Mesenchymal stem cell (in vitro differentiated cells and primary cell): ENCODE results near the gene COL8A1.
A peak's percentile ranks its signal among the peaks of the same experiment; 100 is the strongest.

Experiments
- DNase-seq: peaks from one replicate; pipeline ENCODE4 v3.0.0-alpha.2; 2013
- H2AFZ ChIP-seq: one replicate; pipeline ENCODE4 v1.6.1; 2013; ENCODE audit warnings: low read depth, mild to moderate bottlenecking, control low read depth, inconsistent platforms, low read length, moderate library complexity
- H2AK5ac ChIP-seq: 2 replicates; pipeline ENCODE4 v1.6.1; 2013; ENCODE audit warnings: low read length, moderate library complexity, mild to moderate bottlenecking, inconsistent platforms; ENCODE audit not compliant: severe bottlenecking
- H2BK120ac ChIP-seq: one replicate; pipeline ENCODE4 v1.6.1; 2013; ENCODE audit warnings: low read depth, mild to moderate bottlenecking, inconsistent platforms, low read length, moderate library complexity
- H2BK12ac ChIP-seq, 2 experiments: one replicate each; pipeline ENCODE4 v1.6.1; 2013; ENCODE audit warnings: inconsistent platforms in 2 of 2, low read length in 2 of 2, mild to moderate bottlenecking in 2 of 2, moderate library complexity in 2 of 2, control low read depth in 1 of 2
- H2BK15ac ChIP-seq: one replicate; pipeline ENCODE4 v1.6.1; 2013; ENCODE audit warnings: mild to moderate bottlenecking, low read depth, inconsistent platforms; ENCODE audit not compliant: poor library complexity, severe bottlenecking
- H2BK5ac ChIP-seq: 2 replicates; pipeline ENCODE4 v1.6.1; 2013; ENCODE audit warnings: low read depth, mild to moderate bottlenecking, low read length, control low read depth, inconsistent platforms; ENCODE audit not compliant: poor library complexity, severe bottlenecking
- H3K14ac ChIP-seq, 2 experiments: one replicate each; pipeline ENCODE4 v1.6.1; 2013; ENCODE audit warnings: inconsistent platforms in 2 of 2, low read length in 2 of 2, control low read depth in 1 of 2, mild to moderate bottlenecking in 1 of 2, moderate library complexity in 1 of 2
- H3K18ac ChIP-seq, 2 experiments: one replicate each; pipeline ENCODE4 v1.6.1; 2013; ENCODE audit warnings: inconsistent platforms in 2 of 2, low read length in 2 of 2, control low read depth in 1 of 2, low read depth in 1 of 2, mild to moderate bottlenecking in 1 of 2
- H3K23ac ChIP-seq, 2 experiments: one replicate each; pipeline ENCODE4 v1.6.1; 2013; ENCODE audit warnings: inconsistent platforms in 2 of 2, low read length in 2 of 2, mild to moderate bottlenecking in 2 of 2, moderate library complexity in 2 of 2, control low read depth in 1 of 2
- H3K27ac ChIP-seq: 2 replicates; pipeline ENCODE4 v1.5.1; 2013; ENCODE audit warnings: mild to moderate bottlenecking, moderate library complexity, low read length, control low read depth, inconsistent platforms; ENCODE audit not compliant: poor library complexity, severe bottlenecking
- H3K27me3 ChIP-seq, 2 experiments: 2 replicates each; pipeline versions ENCODE4 v1.6.1 to v1.7.0; 2013; ENCODE audit warnings: low read length in 2 of 2, mild to moderate bottlenecking in 2 of 2, moderate library complexity in 2 of 2, control low read depth in 1 of 2, inconsistent platforms in 1 of 2; ENCODE audit not compliant: control insufficient read depth in 1 of 2, insufficient read depth in 1 of 2
- H3K36me3 ChIP-seq, 2 experiments: 2 replicates each; pipeline versions ENCODE4 v1.6.1 to v1.7.0; 2013; ENCODE audit warnings: low read length in 2 of 2, control low read depth in 1 of 2, inconsistent platforms in 1 of 2, low read depth in 1 of 2, mild to moderate bottlenecking in 1 of 2; ENCODE audit not compliant: insufficient read depth in 2 of 2, control insufficient read depth in 1 of 2
- H3K4ac ChIP-seq, 2 experiments: one replicate each; pipeline ENCODE4 v1.6.1; 2013; ENCODE audit warnings: inconsistent platforms in 2 of 2, low read length in 2 of 2, mild to moderate bottlenecking in 2 of 2, moderate library complexity in 2 of 2, control low read depth in 1 of 2, low read depth in 1 of 2
- H3K4me1 ChIP-seq: 2 replicates; pipeline ENCODE4 v1.6.1; 2013; ENCODE audit warnings: low read depth, low read length, control low read depth; ENCODE audit not compliant: control insufficient read depth, insufficient read depth
- H3K4me2 ChIP-seq: 2 replicates; pipeline ENCODE4 v1.6.1; 2013; ENCODE audit warnings: low read length, mild to moderate bottlenecking, inconsistent platforms; ENCODE audit not compliant: poor library complexity, severe bottlenecking
- H3K4me3 ChIP-seq, 2 experiments: 2 replicates each; pipeline versions ENCODE4 v1.5.1 to v1.7.0; 2013; ENCODE audit warnings: low read length in 2 of 2, mild to moderate bottlenecking in 2 of 2, control low read depth in 1 of 2, low read depth in 1 of 2; ENCODE audit not compliant: insufficient read depth in 1 of 2
- H3K79me1 ChIP-seq: replicated peaks from 2 replicates; pipeline ENCODE4 v1.6.1; 2013; ENCODE audit warnings: mild to moderate bottlenecking, control low read depth, low read length, inconsistent platforms; ENCODE audit not compliant: poor library complexity, severe bottlenecking
- H3K9ac ChIP-seq: 2 replicates; pipeline ENCODE4 v1.7.0; 2013; ENCODE audit warnings: mild to moderate bottlenecking, low read length, moderate library complexity
- H3K9me3 ChIP-seq: 2 replicates; pipeline ENCODE4 v1.7.0; 2013; ENCODE audit warnings: mild to moderate bottlenecking, low read length; ENCODE audit not compliant: control insufficient read depth
- H4K8ac ChIP-seq: one replicate; pipeline ENCODE4 v1.6.1; 2013; ENCODE audit warnings: inconsistent platforms, mild to moderate bottlenecking, low read length, moderate library complexity
- H4K91ac ChIP-seq: one replicate; pipeline ENCODE4 v1.6.1; 2013; ENCODE audit warnings: mild to moderate bottlenecking, low read length, inconsistent platforms
- WGBS: methylation state at CpG from one replicate; pipeline ENCODE4 v1.1.7; 2013; ENCODE audit warnings: mixed read lengths; 5-methylcytosine and 5-hydroxymethylcytosine counted together

COL8A1 gene

GRCh38 chr3:99620976-99621375, 17.4 kb upstream of the COL8A1 start:
- Histone ChIP-seq H3K36me3 (no peaks in the 10 kb centered on the region), H3K4me1 (no peaks in the 10 kb centered on the region), H3K18ac (no peak overlapping the region), H3K79me1 (no peaks in the 10 kb centered on the region), H3K4ac (no peak overlapping the region), H4K8ac (no peak overlapping the region), H2BK5ac (no peak overlapping the region), H3K14ac (no peak overlapping the region), H3K4me2 (no peak overlapping the region), H2BK15ac (no peak overlapping the region), H3K9me3 (no peaks in the 10 kb centered on the region), H3K4me3 (no peak overlapping the region), H3K9ac (no peak overlapping the region), H2BK120ac (no peak overlapping the region), H2AK5ac (no peak overlapping the region), H3K27ac (no peak overlapping the region), H4K91ac (no peak overlapping the region), H3K27me3 (no peaks in the 10 kb centered on the region), H3K23ac (no peak overlapping the region), H2BK12ac (no peak overlapping the region), H2AFZ (no peak overlapping the region)
- 68% methylated on average over 2 of the region's 2 CpGs for WGBS
- DNase-seq: peak; percentile 27

GRCh38 chr3:99624496-99625236, 13.7 kb upstream of the COL8A1 start:
- no peak overlapping the region for H2AK5ac ChIP-seq
- H3K27me3 ChIP-seq: no peaks in the 10 kb centered on the region
- H3K36me3 ChIP-seq: no peaks in the 10 kb centered on the region
- H3K4me3 ChIP-seq: no peak overlapping the region
- no peaks in the 10 kb centered on the region for H3K79me1 ChIP-seq
- no peak overlapping the region for H2BK12ac ChIP-seq
- no peak overlapping the region for H4K8ac ChIP-seq
- H3K14ac ChIP-seq: no peak overlapping the region
- no peaks in the 10 kb centered on the region for H3K9me3 ChIP-seq
- H3K27ac ChIP-seq: no peak overlapping the region
- H3K4ac ChIP-seq: peak overlapping the region in 1 of 2 experiments; percentile 13
- no peak overlapping the region for H4K91ac ChIP-seq
- peak overlapping the region in 1 of 2 experiments; percentile 25 for H3K18ac ChIP-seq
- H3K4me2 ChIP-seq: no peak overlapping the region
- WGBS: 97% methylated on average over 2 of the region's 2 CpGs
- no peak for DNase-seq
- no peak overlapping the region for H2BK120ac ChIP-seq
- H2AFZ ChIP-seq: no peak overlapping the region
- H3K4me1 ChIP-seq: peaks cover 2% of the 10 kb centered on the region
- H2BK5ac ChIP-seq: no peak overlapping the region
- no peak overlapping the region for H3K9ac ChIP-seq
- no peak overlapping the region for H2BK15ac ChIP-seq
- H3K23ac ChIP-seq: no peak overlapping the region

GRCh38 chr3:99625237-99625622, 13.2 kb upstream of the COL8A1 start:
- no peak overlapping the region for H2BK120ac ChIP-seq
- H3K4me3 ChIP-seq: no peak overlapping the region
- H4K8ac ChIP-seq: no peak overlapping the region
- no peak overlapping the region for H3K27ac ChIP-seq
- no peaks in the 10 kb centered on the region for H3K36me3 ChIP-seq
- no peak overlapping the region for H3K23ac ChIP-seq
- WGBS: 88% methylated on average over 2 of the region's 2 CpGs
- H2AK5ac ChIP-seq: no peak overlapping the region
- H3K4me2 ChIP-seq: no peak overlapping the region
- no peak for DNase-seq
- H2BK5ac ChIP-seq: no peak overlapping the region
- no peaks in the 10 kb centered on the region for H3K27me3 ChIP-seq
- H3K9me3 ChIP-seq: no peaks in the 10 kb centered on the region
- no peak overlapping the region for H2BK12ac ChIP-seq
- H3K14ac ChIP-seq: no peak overlapping the region
- peaks cover 2% of the 10 kb centered on the region for H3K4me1 ChIP-seq
- no peaks in the 10 kb centered on the region for H3K79me1 ChIP-seq
- H2BK15ac ChIP-seq: no peak overlapping the region
- no peak overlapping the region for H3K9ac ChIP-seq
- H3K4ac ChIP-seq: peak overlapping the region in 1 of 2 experiments; percentile 13
- H2AFZ ChIP-seq: no peak overlapping the region
- H3K18ac ChIP-seq: peak overlapping the region in 1 of 2 experiments; percentile 25
- H4K91ac ChIP-seq: no peak overlapping the region

- H3K9ac ChIP-seq: no peak overlapping the region
- no peak overlapping the region for H4K8ac ChIP-seq
- no peak overlapping the region for H4K91ac ChIP-seq
- H3K36me3 ChIP-seq: no peaks in the 10 kb centered on the region
- H3K27me3 ChIP-seq: no peaks in the 10 kb centered on the region
- H2BK12ac ChIP-seq: no peak overlapping the region
- no peak overlapping the region for H3K14ac ChIP-seq
- no peak overlapping the region for H3K4ac ChIP-seq
- no peak overlapping the region for H2BK120ac ChIP-seq
- no peak overlapping the region for H3K18ac ChIP-seq
- H2AK5ac ChIP-seq: no peak overlapping the region
- H2AFZ ChIP-seq: no peak overlapping the region
- no peak overlapping the region for H3K4me3 ChIP-seq
- no peaks in the 10 kb centered on the region for H3K79me1 ChIP-seq
- no peak overlapping the region for H2BK5ac ChIP-seq
- WGBS: 91% methylated on average over 1 of the region's 4 CpGs
- no peak overlapping the region for H3K23ac ChIP-seq
- H3K9me3 ChIP-seq: no peaks in the 10 kb centered on the region
- H2BK15ac ChIP-seq: no peak overlapping the region
- H3K4me2 ChIP-seq: no peak overlapping the region
- H3K4me1 ChIP-seq: peaks cover 2% of the 10 kb centered on the region
- no peak for DNase-seq
- no peak overlapping the region for H3K27ac ChIP-seq
These were observed 12.6 kb upstream of the COL8A1 start for GRCh38 chr3:99625643-99626416.
